COR-L47 (cell line): ENCODE data around the gene HAO2.

Experiments
- DNase-seq: peaks from one replicate; lab custom pipeline; 2025; lab: John Stamatoyannopoulos, UW

HAO2 gene

DNA sequence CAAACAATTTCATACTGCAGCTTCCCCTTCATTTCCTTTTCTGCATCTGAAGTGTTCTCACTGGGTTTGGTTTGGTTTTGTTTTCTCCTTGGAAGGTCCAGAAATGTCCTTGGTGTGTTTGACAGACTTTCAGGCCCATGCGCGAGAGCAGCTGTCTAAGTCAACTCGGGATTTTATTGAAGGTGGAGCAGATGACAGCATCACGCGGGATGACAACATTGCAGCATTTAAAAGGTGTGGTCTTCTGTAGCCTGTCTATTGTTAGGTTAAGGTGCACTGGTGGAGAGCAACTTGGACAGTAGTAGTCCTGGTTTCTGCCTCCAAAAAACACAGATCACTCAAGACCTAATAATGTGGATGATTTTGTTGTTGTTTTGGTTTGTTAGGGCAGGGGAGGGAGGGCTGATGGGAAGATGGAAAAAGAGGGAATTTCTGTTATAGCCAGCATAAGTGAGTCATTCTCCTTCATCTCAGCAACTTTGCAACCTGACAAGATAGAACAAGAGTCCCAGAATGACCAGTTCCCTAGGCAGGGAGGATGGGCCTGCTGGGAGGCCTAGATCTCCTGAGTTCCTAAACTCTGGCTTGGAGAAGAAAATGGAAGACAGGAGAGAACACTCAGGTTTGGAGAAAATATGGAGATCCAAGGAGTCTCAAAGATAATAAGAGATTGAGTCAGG lies 12.5 kb downstream of the HAO2 start:
- DNase-seq, result no peak

DNA sequence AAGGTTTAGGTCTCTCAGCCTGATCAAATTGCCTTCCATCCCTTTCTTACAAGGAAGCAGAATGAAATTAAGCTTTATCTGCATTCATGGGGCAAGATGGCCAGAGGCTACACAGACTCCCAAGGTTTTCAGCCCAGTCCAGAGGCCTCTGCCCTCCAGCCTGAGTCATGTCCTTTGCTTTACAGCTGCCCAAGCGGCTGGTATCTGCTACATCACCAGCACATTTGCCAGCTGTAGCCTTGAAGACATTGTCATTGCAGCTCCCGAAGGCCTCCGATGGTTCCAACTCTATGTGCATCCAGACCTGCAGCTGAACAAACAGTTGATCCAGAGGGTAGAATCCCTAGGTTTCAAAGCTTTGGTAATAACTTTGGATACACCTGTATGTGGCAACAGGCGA lies 16.0 kb downstream of the HAO2 start:
- DNase-seq, result no peak

DNA sequence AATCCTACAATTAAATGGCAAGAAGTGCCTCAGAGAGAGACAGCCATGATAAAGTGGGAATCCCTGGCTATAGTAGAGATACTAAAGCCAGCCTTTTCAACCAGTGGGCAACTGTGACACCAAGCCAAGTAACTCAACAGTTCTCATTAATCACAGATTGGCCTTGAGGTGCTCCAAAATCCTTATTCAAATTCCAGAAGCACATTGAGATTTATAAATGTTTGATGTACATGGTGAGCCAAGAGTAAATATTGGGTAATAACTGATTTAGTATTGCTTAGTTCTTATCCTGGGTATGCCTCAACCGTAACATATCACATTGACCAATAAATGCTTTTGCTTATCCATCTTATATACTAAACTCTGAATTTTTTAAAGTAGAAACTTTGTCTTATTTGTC lies 17.1 kb downstream of the HAO2 start:
- no peak for DNase-seq

DNA sequence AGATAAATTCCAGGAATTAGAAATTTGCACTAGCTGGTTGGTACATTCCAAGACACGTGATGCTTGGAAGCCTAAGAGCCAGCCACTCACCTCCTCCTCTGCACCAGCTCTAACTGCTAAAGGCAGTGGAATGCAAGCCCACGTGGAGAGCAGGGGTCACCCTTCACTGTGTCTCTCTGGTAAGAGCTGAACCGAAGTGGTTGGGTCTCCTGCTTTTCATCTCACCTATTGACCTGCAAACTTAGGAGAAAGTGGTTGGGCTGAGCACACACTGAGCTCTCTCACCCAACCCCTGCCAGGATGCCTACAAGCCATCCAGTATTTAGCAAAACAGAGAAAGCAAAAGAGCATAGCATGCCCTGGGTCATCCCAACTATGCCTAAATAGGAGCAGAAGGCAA lies 19.3 kb downstream of the HAO2 start:
- DNase-seq, result no peak

DNA sequence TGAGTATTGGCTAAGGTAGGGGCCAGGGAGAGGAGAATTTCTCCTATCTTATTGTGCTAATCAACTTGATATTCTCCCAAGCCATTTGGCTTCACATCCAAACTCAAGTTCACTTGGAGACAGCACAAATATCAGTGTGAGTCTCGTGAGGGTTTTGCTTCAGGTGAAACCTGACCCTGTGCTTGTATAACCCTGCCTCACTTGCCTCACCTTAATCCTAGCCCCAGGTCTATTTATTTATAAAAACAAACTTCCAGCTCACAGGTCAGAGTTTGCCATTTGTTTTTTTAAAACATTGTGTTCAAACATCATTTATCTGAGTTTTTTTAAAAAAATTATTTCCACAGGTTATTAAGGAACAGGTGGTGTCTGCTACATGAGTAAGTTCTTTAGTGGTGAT lies 19.9 kb downstream of the HAO2 start:
- DNase-seq, result no peak

DNA sequence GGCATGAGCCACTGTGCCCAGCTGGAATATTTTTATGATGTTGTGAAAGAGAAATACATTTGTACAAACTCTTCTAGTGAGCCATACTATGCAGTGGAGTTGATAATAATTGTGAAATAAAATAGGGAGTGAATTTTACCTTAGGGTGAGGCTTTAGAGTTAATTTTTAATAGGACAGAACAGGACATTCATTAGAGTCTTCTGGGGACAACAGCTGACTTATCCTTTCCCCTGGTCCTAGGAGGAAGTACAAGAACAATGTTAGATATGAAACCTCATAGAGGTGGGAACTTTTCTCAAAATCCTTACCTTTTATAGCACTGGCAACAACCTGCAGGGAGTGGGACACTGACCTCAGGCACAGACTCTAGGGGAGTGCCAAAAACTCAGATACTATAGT lies 21.9 kb downstream of the HAO2 start:
- DNase-seq, result no peak

DNA sequence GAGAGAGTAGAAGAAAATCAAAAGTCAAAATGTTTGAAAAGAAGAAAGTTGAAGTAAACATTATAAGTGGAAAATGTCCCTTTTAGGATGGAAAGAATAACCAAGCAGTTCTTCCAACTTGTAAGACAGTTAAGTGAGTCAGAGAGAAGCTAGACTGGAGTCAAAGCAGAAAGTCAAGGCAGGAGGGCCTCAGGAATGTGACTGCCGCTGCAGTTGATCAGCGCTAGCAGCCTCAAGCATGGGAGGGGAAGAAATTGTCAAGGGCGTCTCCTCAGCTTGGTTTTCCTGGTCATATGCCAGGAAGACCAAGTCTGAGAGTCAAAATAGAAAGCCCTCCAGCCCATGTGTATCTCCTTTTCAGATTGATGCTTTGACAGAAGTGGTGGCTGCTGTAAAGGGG lies 23.2 kb downstream of the HAO2 start:
- DNase-seq, result no peak

DNA sequence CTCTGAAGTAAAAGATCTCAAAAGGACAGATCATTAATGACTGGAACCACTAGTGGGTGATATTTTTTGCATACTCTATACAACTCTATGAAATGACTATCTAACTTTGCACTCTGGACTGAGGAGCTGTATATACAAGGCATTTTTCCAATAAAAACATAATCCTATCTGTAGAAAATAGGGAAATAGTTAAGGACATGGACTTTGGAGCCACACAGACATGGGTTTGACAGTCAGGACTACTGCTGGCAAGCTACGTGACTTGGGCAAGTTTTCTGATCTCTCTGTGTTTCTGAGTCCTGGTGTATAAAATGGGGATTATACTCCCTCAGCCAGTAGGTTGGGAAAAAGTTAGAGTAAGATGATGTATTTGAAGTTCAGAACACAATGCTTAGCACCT lies 25.5 kb downstream of the HAO2 start:
- DNase-seq, result no peak

DNA sequence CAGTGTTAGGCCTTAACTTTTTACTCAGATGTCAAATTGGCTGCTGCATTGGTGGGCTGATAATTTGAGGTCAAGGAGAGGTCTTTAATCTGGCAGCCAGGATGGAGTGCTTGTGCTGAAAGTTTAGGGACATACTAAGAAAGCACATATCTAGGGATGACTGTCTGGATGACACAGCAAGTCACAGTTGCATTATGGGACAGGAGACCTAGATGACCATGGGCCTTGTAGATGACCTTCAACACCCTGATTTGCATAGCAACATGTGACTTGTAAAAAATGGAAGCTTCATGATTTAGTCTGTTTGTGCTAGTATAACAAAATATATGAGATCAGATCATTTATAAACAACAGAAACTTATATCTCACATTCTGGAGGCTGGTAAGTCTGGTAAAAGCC lies 28.4 kb downstream of the HAO2 start:
- DNase-seq, result no peak

DNA sequence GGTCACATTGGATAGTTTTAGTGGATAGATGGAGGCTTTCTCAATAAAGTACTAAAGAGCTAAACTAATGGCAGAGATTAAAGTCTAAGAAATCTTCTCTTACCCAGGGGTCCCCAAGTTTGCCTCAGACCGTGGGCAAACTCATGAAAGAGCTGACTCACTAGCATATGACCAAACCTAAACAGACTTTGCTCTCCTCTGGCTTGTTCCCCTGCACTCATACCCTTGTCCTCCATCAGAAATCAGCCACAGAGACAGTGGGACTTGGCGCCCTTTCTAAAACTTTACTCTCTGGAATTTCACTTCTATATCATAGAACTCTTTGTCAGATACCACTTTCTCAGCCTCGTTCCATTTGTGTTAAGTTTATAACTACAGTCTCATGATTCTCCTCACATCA lies 29.4 kb downstream of the HAO2 start:
- no peak for DNase-seq

DNA sequence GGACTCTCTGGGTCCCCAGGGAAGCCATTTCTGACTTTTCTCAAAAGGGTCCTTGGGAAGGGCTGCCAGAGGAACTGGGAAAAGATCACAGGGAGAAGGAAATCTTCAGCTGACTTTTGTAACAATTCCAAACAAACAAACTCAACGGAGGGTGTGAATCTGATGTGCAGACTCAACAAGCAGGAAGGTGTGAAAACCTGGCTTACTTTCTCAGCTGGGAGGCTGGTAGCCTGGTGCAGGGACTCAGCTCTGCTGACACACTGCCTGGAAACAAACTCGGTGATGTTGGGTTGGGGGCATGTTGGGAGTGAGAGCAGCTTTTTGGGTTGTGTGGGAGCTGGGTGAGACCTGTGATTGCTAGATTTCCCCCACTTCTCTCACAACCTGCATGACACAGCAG lies 36.2 kb downstream of the HAO2 start:
- DNase-seq, result no peak

DNA sequence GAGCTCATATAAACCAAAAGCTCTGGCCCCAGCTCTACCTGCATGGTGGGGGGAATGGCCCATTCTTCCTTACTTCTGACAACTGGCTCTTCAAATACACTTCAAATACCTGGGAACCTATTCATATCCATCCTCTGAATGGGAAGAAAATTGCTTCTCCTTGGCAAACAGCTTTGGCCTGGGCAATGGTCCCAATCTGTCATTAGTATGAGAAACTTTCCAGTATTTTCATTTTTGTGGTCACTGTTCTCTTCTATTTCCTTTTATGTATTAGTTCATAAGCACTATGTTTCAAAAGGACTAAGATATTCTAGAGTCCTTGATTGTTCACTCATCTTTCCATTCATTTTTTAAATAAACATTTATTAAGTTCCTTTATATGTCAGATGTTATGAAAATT lies 41.1 kb downstream of the HAO2 start:
- DNase-seq, result no peak

DNA sequence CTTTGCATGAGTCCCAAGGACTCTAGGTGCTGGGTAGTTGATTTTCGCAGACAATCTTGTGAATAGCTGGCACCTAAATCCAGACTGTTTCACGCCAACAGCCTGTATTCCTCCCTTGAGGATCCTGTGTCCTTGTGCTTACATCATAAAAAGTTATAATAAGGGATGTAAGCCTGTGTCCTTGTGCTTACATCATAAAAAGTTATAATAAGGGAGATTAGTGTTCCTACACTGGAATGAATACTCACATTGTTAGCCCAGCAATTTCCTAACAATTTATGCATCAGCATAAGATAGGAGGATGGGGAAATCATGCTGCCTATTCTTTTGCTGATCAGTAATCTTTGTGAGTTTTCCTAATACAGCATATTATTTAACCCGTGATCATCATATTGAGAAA lies 42.4 kb downstream of the HAO2 start:
- DNase-seq, result no peak

DNA sequence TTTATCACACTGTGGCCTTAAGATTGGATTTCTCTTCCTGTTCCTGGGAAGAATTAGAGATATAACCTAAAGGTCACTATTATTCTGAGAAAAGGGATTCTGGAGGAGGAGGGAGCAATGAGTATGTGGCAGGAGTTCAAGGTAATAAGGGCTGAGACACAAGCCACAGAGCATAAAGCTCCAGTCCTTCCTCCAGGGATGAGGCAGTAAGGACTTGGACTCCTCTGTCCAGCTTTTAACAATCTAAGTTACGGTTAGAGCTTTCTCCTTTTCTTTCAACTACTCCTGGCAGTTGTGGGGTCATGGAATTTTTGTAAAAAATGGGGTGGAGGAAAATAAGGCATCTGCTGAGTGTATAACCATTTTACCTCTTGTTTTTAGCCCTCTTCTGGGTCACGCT lies 46.4 kb downstream of the HAO2 start, which contains the start of gene HSD3B2:
TSS of gene HSD3B2 (plus strand) at position 201 of the 400 bp plus-strand sequence. CDS start 270 bp downstream, outside the sequence.
- DNase-seq, result no peak

DNA sequence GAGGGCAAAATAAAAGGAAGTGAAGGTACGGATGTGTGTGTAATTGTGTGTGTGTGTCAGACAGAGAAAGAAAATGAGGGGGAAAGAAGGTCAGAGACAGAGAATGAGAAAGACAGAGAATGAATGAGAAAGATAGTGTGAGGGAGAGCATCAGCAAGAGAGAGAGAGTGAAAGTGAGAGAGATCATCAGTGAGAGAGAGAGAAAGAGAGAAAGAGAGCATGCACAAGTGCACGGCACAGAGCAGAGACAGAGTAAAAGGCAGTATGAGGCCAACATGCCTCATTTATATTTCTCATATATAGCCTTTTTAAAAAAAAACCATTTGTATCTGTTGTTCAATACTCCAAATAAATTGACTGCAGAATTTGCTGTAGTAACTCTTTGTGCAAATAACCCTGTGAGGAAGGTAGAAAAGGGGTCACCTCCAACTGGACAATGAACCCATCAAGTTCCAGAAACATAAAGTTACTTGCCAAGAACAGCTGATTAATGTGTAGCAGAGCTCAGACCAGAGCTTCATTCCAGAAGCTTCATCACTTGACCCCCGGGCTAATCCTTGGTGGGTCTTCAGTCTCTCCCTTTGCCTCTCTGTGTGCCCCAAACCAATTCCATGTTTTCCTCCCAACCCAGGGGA lies 47.5 kb downstream of the HAO2 start:
- no peak for DNase-seq

DNA sequence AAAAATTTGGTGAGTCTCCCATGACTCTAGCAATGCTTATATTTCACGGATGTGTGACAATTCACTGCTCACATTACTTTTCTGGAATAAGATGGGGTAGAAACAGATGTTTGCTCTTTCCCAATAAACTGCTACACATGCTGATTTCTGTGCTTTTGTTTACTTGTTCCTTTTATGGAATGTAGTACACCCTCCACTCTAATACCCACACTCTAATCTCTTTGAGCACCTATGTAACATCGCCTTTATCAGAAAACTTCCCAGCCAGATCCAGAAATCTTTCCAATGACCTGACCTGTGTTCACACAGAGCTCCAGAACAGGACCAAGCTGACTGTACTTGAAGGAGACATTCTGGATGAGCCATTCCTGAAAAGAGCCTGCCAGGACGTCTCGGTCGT lies 50.5 kb downstream of the HAO2 start:
- DNase-seq, result no peak

DNA sequence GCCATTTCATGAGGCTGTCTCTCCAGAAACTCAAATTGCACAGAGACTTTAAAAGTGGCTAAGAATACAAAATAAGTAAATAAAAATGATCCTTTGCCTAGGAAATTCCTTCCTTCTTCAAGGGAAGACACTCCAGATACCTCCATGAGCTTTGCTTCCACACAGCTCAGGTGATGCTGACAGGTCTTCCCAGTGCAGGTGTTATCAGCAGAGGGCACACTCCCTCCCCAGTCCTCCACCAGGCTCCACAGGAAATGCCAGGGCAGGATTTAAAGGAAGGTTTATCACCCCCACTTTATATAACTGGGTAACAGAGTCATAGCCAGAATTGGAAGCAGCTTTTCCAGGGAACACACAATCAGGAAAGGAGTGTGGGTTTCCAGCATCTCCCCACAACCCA lies 52.1 kb downstream of the HAO2 start:
- no peak for DNase-seq

DNA sequence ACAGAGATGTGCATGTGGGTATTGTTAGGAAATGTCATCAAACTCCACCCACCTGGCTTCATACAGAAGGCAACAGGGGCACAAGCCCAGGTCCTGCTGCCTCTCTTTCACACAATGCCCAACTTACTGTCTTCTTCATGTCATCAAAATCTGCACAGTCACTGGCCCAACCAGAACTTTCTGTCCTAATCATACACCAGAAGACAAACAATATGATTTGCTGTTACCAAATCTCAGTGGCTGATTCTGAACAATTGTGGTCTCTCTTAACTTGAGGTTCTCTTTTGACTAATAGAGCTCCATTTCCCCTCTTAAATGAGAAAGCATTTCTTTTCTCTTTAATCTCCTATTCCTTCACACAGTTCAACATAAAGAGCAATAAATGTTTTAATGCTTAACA lies 54.0 kb downstream of the HAO2 start:
- DNase-seq, result no peak

DNA sequence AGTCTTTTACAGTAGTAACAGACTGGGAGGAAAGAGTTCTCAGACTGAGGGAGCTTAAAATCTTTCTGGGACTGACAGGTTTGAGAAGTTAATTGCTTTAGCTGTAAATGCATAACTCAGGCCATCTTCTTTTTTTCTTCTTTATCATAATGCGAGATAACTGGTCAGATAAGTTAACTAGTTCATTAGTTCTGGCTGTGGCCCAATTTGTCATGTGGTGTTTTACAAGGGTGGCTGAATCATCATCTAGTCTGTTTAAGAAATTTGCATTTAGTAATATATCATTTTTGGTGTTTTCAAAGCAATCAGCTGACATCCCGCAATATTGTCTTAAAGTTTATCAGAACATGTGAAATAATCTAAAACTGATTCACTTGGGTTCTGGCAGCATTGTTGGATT lies 60.4 kb downstream of the HAO2 start:
- no peak for DNase-seq

DNA sequence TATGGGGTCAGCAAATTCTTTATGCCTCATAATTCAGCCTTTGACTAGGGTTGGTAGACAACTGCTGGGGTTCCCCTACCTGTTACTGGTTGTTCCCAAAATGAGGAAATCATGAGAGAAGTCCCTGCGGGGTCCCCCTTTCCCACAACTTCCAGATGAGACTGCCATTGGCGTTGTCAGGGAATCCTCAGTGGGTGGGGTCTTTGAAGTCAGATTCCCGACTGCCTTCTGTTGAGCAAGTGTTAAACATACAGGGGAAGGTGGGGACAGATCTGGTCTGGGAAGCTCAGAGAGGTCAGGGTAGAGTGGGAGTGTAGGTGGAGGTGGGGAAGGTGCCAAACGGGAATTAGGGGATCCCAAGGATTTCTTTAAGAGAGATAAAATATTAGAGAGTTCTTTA lies 61.1 kb downstream of the HAO2 start:
- DNase-seq, result no peak

DNA sequence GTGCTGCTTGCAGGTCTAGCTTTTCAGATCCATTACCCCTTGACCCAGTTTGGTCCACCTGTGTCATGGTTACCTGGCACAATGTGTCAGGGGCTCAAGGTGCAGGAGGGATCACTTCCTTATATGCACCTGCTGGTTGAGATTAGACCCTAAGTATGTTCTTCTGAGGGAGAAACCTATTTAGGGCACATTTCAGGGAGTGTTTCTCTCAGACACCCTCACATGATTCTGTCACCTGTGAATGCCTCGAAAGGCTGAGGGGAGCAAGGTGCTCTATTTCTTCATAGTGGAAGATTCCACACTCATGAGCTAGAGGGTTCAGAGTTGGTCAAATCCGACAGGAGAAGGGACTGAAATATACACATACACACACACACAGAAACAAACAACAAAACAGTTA lies 61.9 kb downstream of the HAO2 start:
- no peak for DNase-seq

DNA sequence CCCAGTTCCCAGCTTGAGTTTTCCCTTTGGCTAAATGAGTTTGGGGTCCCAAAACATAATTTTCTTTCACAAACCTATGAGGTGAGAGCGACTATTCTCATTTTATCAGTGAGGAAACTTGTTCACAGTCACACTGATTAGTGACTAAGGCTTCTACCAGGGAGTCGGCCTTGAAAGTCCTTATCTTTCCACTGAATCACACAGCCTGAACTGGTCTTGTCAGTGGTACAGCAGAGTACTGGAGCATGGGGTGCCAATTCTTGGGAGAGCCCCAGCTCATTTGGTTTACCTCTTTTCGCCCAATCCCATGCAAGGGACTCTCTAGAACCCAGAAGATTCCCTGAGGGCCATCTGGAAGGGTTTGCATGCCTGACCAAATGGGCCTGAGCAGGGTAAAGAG lies 63.3 kb downstream of the HAO2 start:
- DNase-seq, result no peak

DNA sequence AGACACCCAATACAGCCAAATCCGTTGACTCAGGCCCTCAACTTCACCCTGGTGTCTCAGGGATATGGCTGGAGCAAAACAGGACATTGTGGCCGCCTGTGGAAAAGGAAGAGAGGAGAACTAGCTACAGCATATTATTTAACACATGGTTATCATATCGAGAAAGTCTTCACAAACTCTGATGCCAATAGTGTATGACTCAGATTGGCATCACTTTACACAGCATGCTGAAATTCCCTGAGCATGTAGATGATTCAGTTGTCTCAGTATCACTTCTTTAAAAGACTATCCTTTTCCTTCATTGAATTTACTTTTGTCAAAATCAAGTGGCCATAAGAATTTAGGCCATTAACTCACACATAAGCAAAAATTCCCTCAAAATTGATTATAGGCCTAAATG lies 66.5 kb downstream of the HAO2 start:
- DNase-seq, result no peak

DNA sequence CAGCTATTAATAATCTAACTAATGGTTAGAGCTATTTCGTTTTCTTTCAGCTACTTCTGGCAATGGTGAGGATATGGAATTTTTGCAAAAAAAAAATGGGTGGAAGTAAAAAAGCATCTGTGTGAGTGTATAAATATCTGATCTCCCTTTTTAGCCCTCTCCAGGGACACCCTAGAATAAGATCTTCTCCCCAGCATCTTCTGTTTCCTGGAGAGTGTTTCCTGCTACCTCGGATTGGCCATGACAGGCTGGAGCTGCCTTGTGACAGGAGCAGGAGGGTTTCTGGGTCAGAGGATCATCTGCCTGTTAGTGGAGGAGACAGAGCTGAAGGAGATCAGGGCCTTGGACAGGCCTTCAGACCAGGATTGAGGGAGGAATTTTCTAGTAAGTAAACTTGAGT lies 70.2 kb downstream of the HAO2 start:
- no peak for DNase-seq
